HepG2 (cell line): ENCODE data around the gene DOCK1. TPM values are rescaled to one million over a fixed set of nuclear protein-coding genes. Genes with fewer than 3 reads are reported as not detected.

Source experiments
- ADNP ChIP-seq: sonication (generic); formaldehyde crosslinking; IDR thresholded peaks from 2 replicates; pipeline ENCODE4 v1.4.0; 2020; ENCODE audit warnings: missing genetic modification reagents
- AGO2 ChIP-seq: fragments of 200-400 bp; formaldehyde crosslinking; optimal IDR thresholded peaks from 2 replicates; pipeline ENCODE3; 2017; ENCODE audit warnings: mild to moderate bottlenecking, low read depth, low read length, moderate library complexity
- CTCF ChIP-seq: sonication (generic); formaldehyde crosslinking; IDR thresholded peaks from 2 replicates; pipeline ENCODE4 v1.5.0; 2020; ENCODE audit warnings: mild to moderate bottlenecking, missing genetic modification reagents, moderate library complexity
- ELF1 ChIP-seq: sonication (generic); formaldehyde crosslinking; IDR thresholded peaks from 2 replicates; pipeline ENCODE4 v1.4.0; 2020; ENCODE audit warnings: missing genetic modification reagents
- GABPA ChIP-seq, 2 experiments: IDR thresholded peaks; 2 replicates each; pipeline ENCODE4 v1.6.1; 2011 to 2016; ENCODE audit warnings: low read depth in 2 of 2, low read length in 1 of 2, missing biosample characterization in 1 of 2, missing genetic modification characterization in 1 of 2
- GATAD2A ChIP-seq: IDR thresholded peaks from 2 replicates; pipeline ENCODE4 v1.6.1; 2016
- GLI4 ChIP-seq: sonication (generic); formaldehyde crosslinking; IDR thresholded peaks from 2 replicates; pipeline ENCODE4 v1.5.1; 2020; ENCODE audit warnings: missing genetic modification reagents, mild to moderate bottlenecking, moderate library complexity, borderline replicate concordance
- GMEB2 ChIP-seq: IDR thresholded peaks from 2 replicates; pipeline ENCODE4 v1.6.1; 2016; ENCODE audit warnings: missing biosample characterization, missing genetic modification reagents, low read depth
- HBP1 ChIP-seq: IDR thresholded peaks from 2 replicates; pipeline ENCODE4 v1.6.1; 2016; ENCODE audit warnings: low read depth, control low read depth
- HES4 ChIP-seq: sonication (generic); formaldehyde crosslinking; IDR thresholded peaks from 2 replicates; pipeline ENCODE4 v1.9.0; 2021; ENCODE audit warnings: mild to moderate bottlenecking, missing genetic modification reagents, borderline replicate concordance
- KDM1A ChIP-seq: IDR thresholded peaks from 2 replicates; pipeline ENCODE4 v1.6.1; 2016; ENCODE audit warnings: missing compliant biosample characterization
- MBNL3 ChIP-seq: fragments of 250-450 bp; sonication (Bioruptor Pico); conservative IDR thresholded peaks from 2 replicates; pipeline ENCODE4 v1.8.0; 2022; ENCODE audit warnings: mild to moderate bottlenecking, inconsistent platforms
- NFKBIZ ChIP-seq: IDR thresholded peaks from 2 replicates; pipeline ENCODE4 v1.6.1; 2018; ENCODE audit warnings: missing genetic modification reagents, missing compliant biosample characterization
- POGZ ChIP-seq: sonication (generic); formaldehyde crosslinking; IDR thresholded peaks from 2 replicates; pipeline ENCODE4 v1.4.0; 2020; ENCODE audit warnings: mild to moderate bottlenecking, missing genetic modification reagents
- POLR2AphosphoS2 ChIP-seq: IDR thresholded peaks from 2 replicates; pipeline ENCODE4 v1.6.1; 2011; ENCODE audit warnings: low read depth, low read length, improper control_type of control experiment
- RARA ChIP-seq: IDR thresholded peaks from 2 replicates; pipeline ENCODE4 v1.6.1; 2016; ENCODE audit warnings: missing genetic modification reagents, missing compliant biosample characterization
- SP2 ChIP-seq: sonication (generic); formaldehyde crosslinking; IDR thresholded peaks from 2 replicates; pipeline ENCODE4 v1.5.1; 2020; ENCODE audit warnings: mild to moderate bottlenecking, missing genetic modification reagents
- SRF ChIP-seq: IDR thresholded peaks from 2 replicates; pipeline ENCODE4 v1.6.1; 2011; ENCODE audit warnings: mild to moderate bottlenecking, low read depth, low read length, moderate library complexity
- ZBTB26 ChIP-seq: IDR thresholded peaks from 2 replicates; pipeline ENCODE4 v1.6.1; 2016; ENCODE audit warnings: missing compliant biosample characterization, missing genetic modification reagents, borderline replicate concordance
- ZBTB7B ChIP-seq: sonication (generic); formaldehyde crosslinking; IDR thresholded peaks from 2 replicates; pipeline ENCODE4 v1.4.0; 2020; ENCODE audit warnings: missing genetic modification reagents
- ZMYM2 ChIP-seq: sonication (generic); formaldehyde crosslinking; IDR thresholded peaks from 2 replicates; pipeline ENCODE4 v1.8.0; 2022; ENCODE audit warnings: mild to moderate bottlenecking, missing genetic modification reagents
- ZNF33B ChIP-seq: sonication (generic); formaldehyde crosslinking; IDR thresholded peaks from 2 replicates; pipeline ENCODE4 v1.5.1; 2020; ENCODE audit warnings: mild to moderate bottlenecking, missing genetic modification reagents
- ZNF350 ChIP-seq: sonication (generic); formaldehyde crosslinking; IDR thresholded peaks from 2 replicates; pipeline ENCODE4 v1.4.0; 2020; ENCODE audit warnings: mild to moderate bottlenecking, low read depth, missing genetic modification reagents, borderline replicate concordance
- ZNF567 ChIP-seq: sonication (generic); formaldehyde crosslinking; IDR thresholded peaks from 2 replicates; pipeline ENCODE4 v1.8.1; 2023; ENCODE audit warnings: mild to moderate bottlenecking, missing genetic modification reagents, borderline replicate concordance
- ZNF589 ChIP-seq: sonication (generic); formaldehyde crosslinking; conservative IDR thresholded peaks from 2 replicates; pipeline ENCODE4 v1.8.0; 2022; ENCODE audit warnings: mild to moderate bottlenecking, moderate library complexity, missing genetic modification reagents
- polyA plus RNA-seq, 8 experiments: library from polyadenylated mRNA; depleted of rRNA in 3 of 8; stranded (reverse) in 7 of 8; unstranded in 1 of 8; fragments of >200 nt; fragmentation: Illumina TruSeq in 4 of 8; extraction: Trizol in 4 of 8; gene quantifications; 2 replicates each; pipeline versions ENCODE4 v1.2.1 to v1.2.3, GENCODE V29; 2011 to 2016; ENCODE audit warnings: low read depth in 4 of 8, missing spikeins in 1 of 8, mixed read lengths in 1 of 8; ENCODE audit not compliant: insufficient read depth in 1 of 8
- total RNA-seq, 5 experiments: library from RNA; depleted of rRNA; stranded (reverse); fragments of >200 nt; fragmentation: Illumina TruSeq; extraction: Trizol; gene quantifications; 2 replicates each; pipeline ENCODE4 v1.2.3, GENCODE V29; 2016; ENCODE audit warnings: low read depth in 1 of 5

Gene DOCK1
- total and polyA plus RNA-seq, 2 of the 13 experiments (the other 11 are each of a cell fraction or from before 2014, with no cell fraction given) = 8.3 to 25.5 TPM

- TF ChIP-seq CTCF (CRISPR knock-in tag) (no peak), GATAD2A (CRISPR knock-in tag) (no peak), POLR2AphosphoS2 (no peak), HES4 (CRISPR knock-in tag) (no peak; the same call in 1 of the 2 replicates), ZNF589 (CRISPR knock-in tag) (no peak), ZBTB7B (peak; percentile 51; the same call in 1 of the 2 replicates), ZBTB26 (no peak), ZNF567 (CRISPR knock-in tag) (peak; percentile 44; the same call in 1 of the 2 replicates), KDM1A (CRISPR knock-in tag) (no peak), GMEB2 (CRISPR knock-in tag) (no peak), NFKBIZ (no peak), POGZ (CRISPR knock-in tag) (no peak), ZNF350 (CRISPR knock-in tag) (0 out of 2 replicates have a peak, but pooled peaks have one; percentile 34), SP2 (CRISPR knock-in tag) (no peak), AGO2 (peak; percentile 49), ADNP (CRISPR knock-in tag) (no peak), RARA (CRISPR knock-in tag) (no peak), MBNL3 (CRISPR knock-in tag) (no peak), ZMYM2 (CRISPR knock-in tag) (0 out of 2 replicates have a peak, but pooled peaks have one; percentile 36), ELF1 (CRISPR knock-in tag) (peak; percentile 38; the same call in 1 of the 2 replicates), SRF (no peak), GABPA (IDR thresholded peaks at IDR 0.05; ENCODE audit: low read depth, low read length) (no peak), GABPA (CRISPR knock-in tag; IDR thresholded peaks at IDR 0.05; ENCODE audit: low read depth) (no peak), HBP1 (no peak), GLI4 (CRISPR knock-in tag) (no peak), ZNF33B (CRISPR knock-in tag) (no peak)
Measured at GRCh38 chr10:126905776-126906703, 812 bp downstream of the DOCK1 start (continued).
